ENCODE data around the gene MYBPC2.
"Not testable (repeated sequence)": the region's sequence is repeated elsewhere in the genome, so short reads cannot be mapped to it uniquely, and the experiment has no call there.

The MYBPC2 gene

GRCh38 chr19:50461066-50461875 lies 28.6 kb downstream of the MYBPC2 start:
- peak; percentile 46 for DNase-seq

GRCh38 chr19:50462970-50463369 lies 30.3 kb downstream of the MYBPC2 start:
- no peak for DNase-seq

- no peak for DNase-seq
These were observed 31.7 kb downstream of the MYBPC2 start for GRCh38 chr19:50464348-50464747.

- DNase-seq = no peak
These were observed 32.3 kb downstream of the MYBPC2 start for GRCh38 chr19:50465000-50465399.

- peak; percentile 90 for DNase-seq
These were observed 33.5 kb downstream of the MYBPC2 start for GRCh38 chr19:50465986-50466705.

GRCh38 chr19:50466706-50467039 lies 34.0 kb downstream of the MYBPC2 start:
- no peak for DNase-seq

GRCh38 chr19:50467566-50467965 lies 34.9 kb downstream of the MYBPC2 start:
- DNase-seq = no peak

GRCh38 chr19:50468818-50469217 lies 36.1 kb downstream of the MYBPC2 start:
- DNase-seq = no peak

GRCh38 chr19:50473336-50473735 lies 40.6 kb downstream of the MYBPC2 start:
- DNase-seq = not testable (repeated sequence)

- no peak for DNase-seq
These were observed 42.4 kb downstream of the MYBPC2 start for GRCh38 chr19:50475101-50475568.

GRCh38 chr19:50475736-50476223 lies 43.1 kb downstream of the MYBPC2 start:
- DNase-seq = no peak

GRCh38 chr19:50476224-50476906 lies 43.7 kb downstream of the MYBPC2 start, which contains the start of the genes EMC10 and GARIN5A:
EMC10 (plus strand) TSS chr19:50476507; CDS start chr19:50476545, 38 bp downstream.
GARIN5A (minus strand) TSS chr19:50476848; CDS start chr19:50476388, 460 bp downstream.
- DNase-seq = peak; percentile 87

GRCh38 chr19:50476907-50477238 lies 44.2 kb downstream of the MYBPC2 start:
- DNase-seq = no peak

GRCh38 chr19:50477751-50478515 lies 45.2 kb downstream of the MYBPC2 start:
- DNase-seq = no peak

GRCh38 chr19:50478901-50479715 lies 46.4 kb downstream of the MYBPC2 start:
- DNase-seq = no peak

GRCh38 chr19:50479761-50480251 lies 47.1 kb downstream of the MYBPC2 start:
- DNase-seq = no peak

GRCh38 chr19:50480281-50481111 lies 47.8 kb downstream of the MYBPC2 start:
- no peak for DNase-seq

- no peak for DNase-seq
These were observed 48.9 kb downstream of the MYBPC2 start for GRCh38 chr19:50481351-50482149.

- no peak for DNase-seq
These were observed 49.7 kb downstream of the MYBPC2 start for GRCh38 chr19:50482271-50482855.

All from DMS79 treated with DMSO at 0.1 percent for 48 hours (cell line).